ENCODE results near the gene ABTB2. TPM values are rescaled to one million over a fixed set of nuclear protein-coding genes. Genes with fewer than 3 reads are reported as not detected.

ABTB2 gene
- total RNA-seq, 4 donors from 2014 or later = 2.9 to 8.2 (median 6.6) TPM

- no peak overlapping the region for H3K4me3 ChIP-seq
- no peaks in the 10 kb centered on the region for H3K36me3 ChIP-seq
- no peak for TF ChIP-seq POLR2A (IDR thresholded peaks at IDR 0.05)
- no peak for TF ChIP-seq CTCF (IDR thresholded peaks at IDR 0.05)
- peak overlapping the region; percentile 75 to 86 for H3K27ac ChIP-seq
- H3K9me3 ChIP-seq = no peaks in the 10 kb centered on the region
- no peaks in the 10 kb centered on the region for H3K27me3 ChIP-seq
- peaks cover 4 to 10% of the 10 kb centered on the region in 2 donors for H3K4me1 ChIP-seq
- peak; percentile 56 to 84 for DNase-seq
- intact Hi-C loops (cut with DNase I; ENCODE audit: low total_unique reads) = no loop called here
Observed at GRCh38 chr11:34168642-34169420, 189.0 kb downstream of the ABTB2 start.

GRCh38 chr11:34167961-34168360 lies 189.8 kb downstream of the ABTB2 start:
- H3K27me3 ChIP-seq = no peaks in the 10 kb centered on the region
- H3K36me3 ChIP-seq = no peaks in the 10 kb centered on the region
- TF ChIP-seq POLR2A (IDR thresholded peaks at IDR 0.05) (no peak), CTCF (IDR thresholded peaks at IDR 0.05) (no peak)
- no peak for DNase-seq
- H3K4me3 ChIP-seq = no peak overlapping the region
- H3K4me1 ChIP-seq = peaks cover 4 to 10% of the 10 kb centered on the region in 2 donors
- H3K27ac ChIP-seq = peak overlapping the region; percentile 75 to 86
- intact Hi-C loops (cut with DNase I; ENCODE audit: low total_unique reads) = no loop called here
- H3K9me3 ChIP-seq = no peaks in the 10 kb centered on the region

DNA sequence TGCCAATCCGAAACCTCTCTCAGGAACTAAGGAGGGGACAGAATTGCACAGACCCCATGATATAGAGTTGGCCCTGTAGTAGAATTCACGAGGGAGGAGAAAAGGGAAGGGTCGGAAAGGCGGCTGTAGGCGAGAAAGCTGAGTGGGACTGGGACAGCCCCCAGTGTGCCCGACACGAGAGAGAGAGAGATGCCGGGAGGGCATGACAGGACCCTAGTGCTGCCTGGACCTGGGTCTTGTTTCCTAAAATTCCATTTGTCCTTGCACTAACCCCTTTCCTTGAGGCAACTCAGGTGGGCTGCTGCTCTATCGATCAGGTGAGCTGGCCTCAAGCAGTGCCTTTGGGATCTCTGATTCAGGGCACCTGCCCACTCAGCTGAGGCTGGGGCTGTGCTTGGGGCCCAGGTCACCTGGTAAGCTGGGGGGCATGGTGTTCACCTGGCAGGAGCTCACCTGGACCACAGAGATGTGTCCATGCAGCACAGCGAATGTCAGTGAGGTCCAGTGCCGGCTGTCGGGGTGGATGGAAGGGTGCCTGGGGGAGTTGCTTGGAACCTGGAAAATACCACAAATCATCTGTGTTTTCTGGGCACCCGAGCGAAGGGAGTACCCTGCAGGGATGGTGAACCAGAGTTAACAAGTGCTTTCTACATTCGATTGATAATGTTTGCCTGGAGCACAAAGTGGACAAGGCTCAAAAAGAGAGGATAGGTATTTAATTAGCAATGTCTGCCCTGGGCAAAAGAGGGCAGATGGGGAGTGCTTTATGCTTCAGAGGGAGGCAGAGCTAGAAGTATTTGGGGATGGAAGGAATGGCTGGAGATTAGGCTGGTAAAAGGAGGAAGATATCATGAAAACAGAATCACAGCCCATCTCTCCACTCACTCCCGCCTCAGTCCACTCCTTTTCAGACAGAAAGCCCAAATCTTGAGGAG lies 190.7 kb downstream of the ABTB2 start:
- no peaks in the 10 kb centered on the region for H3K27me3 ChIP-seq
- H3K27ac ChIP-seq = peak overlapping the region; percentile 75 to 86
- H3K4me3 ChIP-seq = no peak overlapping the region
- TF ChIP-seq CTCF (IDR thresholded peaks at IDR 0.05) (no peak), POLR2A (IDR thresholded peaks at IDR 0.05) (no peak)
- H3K9me3 ChIP-seq = no peaks in the 10 kb centered on the region
- no peaks in the 10 kb centered on the region for H3K36me3 ChIP-seq
- H3K4me1 ChIP-seq = peaks cover 4 to 10% of the 10 kb centered on the region in 2 donors
- DNase-seq = no peak
- intact Hi-C loops (cut with DNase I; ENCODE audit: low total_unique reads) = no loop called here

DNA sequence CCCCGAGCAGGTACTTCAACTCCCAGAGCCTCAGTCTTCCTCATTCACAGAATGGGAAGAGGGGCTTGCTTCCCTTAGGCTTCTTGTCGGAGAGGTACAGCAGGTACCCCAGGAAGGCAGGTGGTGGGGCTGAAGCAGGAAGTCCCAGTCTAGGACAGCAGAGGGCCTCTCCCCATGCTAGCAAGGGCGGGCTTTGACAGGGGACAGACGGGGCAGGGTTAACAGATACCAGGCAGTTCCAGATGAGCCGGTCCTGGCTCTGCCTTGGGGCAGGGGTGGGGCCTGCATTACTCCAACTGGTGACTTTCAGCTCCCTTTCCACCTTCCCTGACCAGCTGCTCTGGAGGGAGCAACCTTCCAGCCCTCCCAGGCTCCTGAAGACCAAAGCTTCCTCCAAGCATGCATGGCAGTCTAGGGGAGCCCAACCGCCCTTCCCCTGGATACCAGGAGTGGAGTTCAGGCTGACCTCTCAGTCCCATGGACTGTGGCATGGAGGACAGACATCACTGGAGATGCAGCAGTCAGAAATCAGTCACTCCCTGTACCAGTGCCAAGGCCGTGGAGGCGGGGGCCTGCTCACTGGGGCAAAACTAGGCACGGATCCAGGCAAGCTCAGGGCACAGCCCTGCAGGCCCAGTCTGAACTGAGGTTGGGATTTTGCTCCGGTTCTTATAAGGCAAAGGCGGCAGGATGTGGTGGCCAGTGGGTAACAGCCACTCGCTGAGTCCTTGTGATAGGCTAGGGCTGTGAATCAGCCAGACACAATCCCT lies 191.8 kb downstream of the ABTB2 start:
- Histone ChIP-seq H3K4me1 (peaks cover 4 to 10% of the 10 kb centered on the region in 2 donors), H3K4me3 (no peak overlapping the region), H3K27me3 (no peaks in the 10 kb centered on the region), H3K36me3 (no peaks in the 10 kb centered on the region), H3K9me3 (no peaks in the 10 kb centered on the region), H3K27ac (peak overlapping the region in 1 of 2 donors; percentile 75)
- no peak for DNase-seq
- intact Hi-C loops (cut with DNase I; ENCODE audit: low total_unique reads) = no loop called here
- TF ChIP-seq CTCF (IDR thresholded peaks at IDR 0.05) (no peak), POLR2A (IDR thresholded peaks at IDR 0.05) (no peak)
